ENCODE data around the gene ADAMTSL5. TPM values are rescaled to one million over a fixed set of nuclear protein-coding genes. Genes with fewer than 3 reads are reported as not detected.

ADAMTSL5 gene
- total and polyA plus RNA-seq, 9 of the 15 experiments (the other 6 are each of a cell fraction or from before 2014, with no cell fraction given), result 1.0 to 11.6 (median 4.1) TPM

DNA sequence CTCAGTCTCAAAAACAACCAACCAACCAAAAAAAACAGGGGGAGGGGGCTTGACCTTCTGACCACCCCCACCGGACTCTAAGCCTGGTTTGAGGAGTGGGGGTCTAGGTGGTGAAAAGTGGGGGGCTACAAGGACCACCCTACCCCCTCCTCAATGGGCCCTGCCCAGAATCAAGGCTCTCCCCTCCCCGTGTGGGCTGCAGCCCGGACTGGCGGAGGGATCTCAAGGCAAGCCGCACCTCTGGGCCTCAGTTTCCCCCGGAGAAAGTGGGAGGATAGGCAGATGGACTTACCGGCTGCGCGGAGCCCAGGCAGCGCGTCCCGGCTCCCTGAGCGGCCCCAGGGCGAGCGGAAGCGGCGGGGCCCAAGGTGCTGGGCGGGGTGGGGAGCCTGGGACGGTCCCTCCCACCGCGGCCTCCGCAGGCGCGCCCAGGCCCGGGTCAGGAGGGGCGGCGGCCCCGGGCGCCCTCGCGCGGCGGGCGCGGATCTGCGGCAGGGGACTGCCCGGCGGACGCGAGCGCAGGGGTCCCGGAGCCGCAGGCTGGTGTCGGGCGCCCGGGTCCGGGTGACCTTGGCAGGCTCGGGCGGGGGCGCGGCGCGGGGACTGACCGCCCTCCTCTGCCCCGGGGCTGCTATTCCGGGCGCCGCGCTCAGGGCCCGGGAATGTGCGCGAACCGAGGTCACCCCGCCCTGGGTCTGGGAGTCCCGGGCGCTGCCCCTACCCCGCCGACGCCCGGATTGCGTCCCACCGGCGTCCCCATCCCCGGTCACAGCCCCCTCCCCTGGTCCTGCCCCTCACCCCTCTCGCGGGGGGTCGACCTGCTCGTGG, at the start of gene ADAMTSL5 (continued):
- TF ChIP-seq, protein P1, sequence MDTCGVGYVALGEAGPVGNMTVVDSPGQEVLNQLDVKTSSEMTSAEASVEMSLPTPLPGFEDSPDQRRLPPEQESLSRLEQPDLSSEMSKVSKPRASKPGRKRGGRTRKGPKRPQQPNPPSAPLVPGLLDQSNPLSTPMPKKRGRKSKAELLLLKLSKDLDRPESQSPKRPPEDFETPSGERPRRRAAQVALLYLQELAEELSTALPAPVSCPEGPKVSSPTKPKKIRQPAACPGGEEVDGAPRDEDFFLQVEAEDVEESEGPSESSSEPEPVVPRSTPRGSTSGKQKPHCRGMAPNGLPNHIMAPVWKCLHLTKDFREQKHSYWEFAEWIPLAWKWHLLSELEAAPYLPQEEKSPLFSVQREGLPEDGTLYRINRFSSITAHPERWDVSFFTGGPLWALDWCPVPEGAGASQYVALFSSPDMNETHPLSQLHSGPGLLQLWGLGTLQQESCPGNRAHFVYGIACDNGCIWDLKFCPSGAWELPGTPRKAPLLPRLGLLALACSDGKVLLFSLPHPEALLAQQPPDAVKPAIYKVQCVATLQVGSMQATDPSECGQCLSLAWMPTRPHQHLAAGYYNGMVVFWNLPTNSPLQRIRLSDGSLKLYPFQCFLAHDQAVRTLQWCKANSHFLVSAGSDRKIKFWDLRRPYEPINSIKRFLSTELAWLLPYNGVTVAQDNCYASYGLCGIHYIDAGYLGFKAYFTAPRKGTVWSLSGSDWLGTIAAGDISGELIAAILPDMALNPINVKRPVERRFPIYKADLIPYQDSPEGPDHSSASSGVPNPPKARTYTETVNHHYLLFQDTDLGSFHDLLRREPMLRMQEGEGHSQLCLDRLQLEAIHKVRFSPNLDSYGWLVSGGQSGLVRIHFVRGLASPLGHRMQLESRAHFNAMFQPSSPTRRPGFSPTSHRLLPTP (IDR thresholded peaks at IDR 0.05; ENCODE audit: borderline replicate concordance, extremely low read depth, insufficient read length), result no peak
- TF ChIP-seq CBX8 (IDR thresholded peaks at IDR 0.05; ENCODE audit: borderline replicate concordance, extremely low read depth, low read depth, low read length, poor library complexity, severe bottlenecking), result no peak
- no peak for TF ChIP-seq BRD4 (IDR thresholded peaks at IDR 0.05)
- TF ChIP-seq CCNT2 (IDR thresholded peaks at IDR 0.05; ENCODE audit: borderline replicate concordance, extremely low read depth, insufficient read length, low read depth, low read length), result peak; percentile 82
- TF ChIP-seq RNF2 (IDR thresholded peaks at IDR 0.05), result no peak
- no peak for TF ChIP-seq HMG20A (CRISPR knock-in tag; conservative IDR thresholded peaks at IDR 0.05)
- TF ChIP-seq FOXM1 (IDR thresholded peaks at IDR 0.05; ENCODE audit: low read depth), result no peak
- TF ChIP-seq FOXM1 (CRISPR knock-in tag; IDR thresholded peaks at IDR 0.05; ENCODE audit: low read depth), result no peak
- peak; percentile 94 for TF ChIP-seq CHD4 (IDR thresholded peaks at IDR 0.05; ENCODE audit: insufficient read depth, insufficient replicate concordance, low read depth, low read length, poor library complexity, severe bottlenecking)
- no peak for TF ChIP-seq RBM17 (IDR thresholded peaks at IDR 0.05; ENCODE audit: borderline replicate concordance, low read depth, low read length)
- TF ChIP-seq STAT5B (CRISPR knock-in tag; IDR thresholded peaks at IDR 0.05), result no peak
- TF ChIP-seq, protein P2, sequence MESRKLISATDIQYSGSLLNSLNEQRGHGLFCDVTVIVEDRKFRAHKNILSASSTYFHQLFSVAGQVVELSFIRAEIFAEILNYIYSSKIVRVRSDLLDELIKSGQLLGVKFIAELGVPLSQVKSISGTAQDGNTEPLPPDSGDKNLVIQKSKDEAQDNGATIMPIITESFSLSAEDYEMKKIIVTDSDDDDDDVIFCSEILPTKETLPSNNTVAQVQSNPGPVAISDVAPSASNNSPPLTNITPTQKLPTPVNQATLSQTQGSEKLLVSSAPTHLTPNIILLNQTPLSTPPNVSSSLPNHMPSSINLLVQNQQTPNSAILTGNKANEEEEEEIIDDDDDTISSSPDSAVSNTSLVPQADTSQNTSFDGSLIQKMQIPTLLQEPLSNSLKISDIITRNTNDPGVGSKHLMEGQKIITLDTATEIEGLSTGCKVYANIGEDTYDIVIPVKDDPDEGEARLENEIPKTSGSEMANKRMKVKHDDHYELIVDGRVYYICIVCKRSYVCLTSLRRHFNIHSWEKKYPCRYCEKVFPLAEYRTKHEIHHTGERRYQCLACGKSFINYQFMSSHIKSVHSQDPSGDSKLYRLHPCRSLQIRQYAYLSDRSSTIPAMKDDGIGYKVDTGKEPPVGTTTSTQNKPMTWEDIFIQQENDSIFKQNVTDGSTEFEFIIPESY (CRISPR knock-in tag; IDR thresholded peaks at IDR 0.05), result peak; percentile 73
- TF ChIP-seq PHF21A (IDR thresholded peaks at IDR 0.05; ENCODE audit: borderline replicate concordance, low read depth), result 0 out of 2 replicates have a peak, but pooled peaks have one; percentile 12
- no peak for TF ChIP-seq TEAD2 (tag; IDR thresholded peaks at IDR 0.05)
- TF ChIP-seq MED1 (CRISPR knock-in tag; IDR thresholded peaks at IDR 0.05; ENCODE audit: borderline replicate concordance), result no peak
- no peak for TF ChIP-seq RAD51 (IDR thresholded peaks at IDR 0.05; ENCODE audit: borderline replicate concordance, low read depth)
- TF ChIP-seq SMAD2 (IDR thresholded peaks at IDR 0.05; ENCODE audit: low read depth, low read length), result no peak
- TF ChIP-seq, protein P3, sequence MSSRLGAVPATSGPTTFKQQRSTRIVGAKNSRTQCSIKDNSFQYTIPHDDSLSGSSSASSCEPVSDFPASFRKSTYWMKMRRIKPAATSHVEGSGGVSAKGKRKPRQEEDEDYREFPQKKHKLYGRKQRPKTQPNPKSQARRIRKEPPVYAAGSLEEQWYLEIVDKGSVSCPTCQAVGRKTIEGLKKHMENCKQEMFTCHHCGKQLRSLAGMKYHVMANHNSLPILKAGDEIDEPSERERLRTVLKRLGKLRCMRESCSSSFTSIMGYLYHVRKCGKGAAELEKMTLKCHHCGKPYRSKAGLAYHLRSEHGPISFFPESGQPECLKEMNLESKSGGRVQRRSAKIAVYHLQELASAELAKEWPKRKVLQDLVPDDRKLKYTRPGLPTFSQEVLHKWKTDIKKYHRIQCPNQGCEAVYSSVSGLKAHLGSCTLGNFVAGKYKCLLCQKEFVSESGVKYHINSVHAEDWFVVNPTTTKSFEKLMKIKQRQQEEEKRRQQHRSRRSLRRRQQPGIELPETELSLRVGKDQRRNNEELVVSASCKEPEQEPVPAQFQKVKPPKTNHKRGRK (tag; IDR thresholded peaks at IDR 0.05), result no peak
- TF ChIP-seq, protein P4, sequence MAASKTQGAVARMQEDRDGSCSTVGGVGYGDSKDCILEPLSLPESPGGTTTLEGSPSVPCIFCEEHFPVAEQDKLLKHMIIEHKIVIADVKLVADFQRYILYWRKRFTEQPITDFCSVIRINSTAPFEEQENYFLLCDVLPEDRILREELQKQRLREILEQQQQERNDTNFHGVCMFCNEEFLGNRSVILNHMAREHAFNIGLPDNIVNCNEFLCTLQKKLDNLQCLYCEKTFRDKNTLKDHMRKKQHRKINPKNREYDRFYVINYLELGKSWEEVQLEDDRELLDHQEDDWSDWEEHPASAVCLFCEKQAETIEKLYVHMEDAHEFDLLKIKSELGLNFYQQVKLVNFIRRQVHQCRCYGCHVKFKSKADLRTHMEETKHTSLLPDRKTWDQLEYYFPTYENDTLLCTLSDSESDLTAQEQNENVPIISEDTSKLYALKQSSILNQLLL (CRISPR knock-in tag; IDR thresholded peaks at IDR 0.05; ENCODE audit: borderline replicate concordance), result no peak
